Upper lobe of right lung (tissue), 1 donor: ENCODE measurements around the gene NFASC. TPM values are rescaled to one million over a fixed set of nuclear protein-coding genes. Genes with fewer than 3 reads are reported as not detected.

Experiments
- ATAC-seq: fragments of 200-7000 bp; cut with Tn5 transposase; one replicate; pipeline ENCODE4 v1.9.1; 2020; ENCODE audit warnings: mild to moderate bottlenecking, moderate library complexity
- DNase-seq: peaks from one replicate; pipeline ENCODE4 v3.0.0-alpha.2; 2020
- H3K27ac ChIP-seq: fragments of 200-600 bp; one replicate; pipeline ENCODE4 v1.8.0; 2022
- H3K27me3 ChIP-seq: fragments of 200-600 bp; one replicate; pipeline ENCODE4 v1.8.0; 2022; ENCODE audit warnings: mild to moderate bottlenecking
- H3K36me3 ChIP-seq: fragments of 200-600 bp; one replicate; pipeline ENCODE4 v1.8.0; 2022
- H3K4me1 ChIP-seq: fragments of 200-600 bp; one replicate; pipeline ENCODE4 v1.8.0; 2022
- H3K4me3 ChIP-seq: fragments of 200-600 bp; one replicate; pipeline ENCODE4 v1.8.0; 2022; ENCODE audit warnings: mild to moderate bottlenecking
- H3K9me3 ChIP-seq: fragments of 200-600 bp; one replicate; pipeline ENCODE4 v1.8.0; 2022
- intact Hi-C: fragments of 100-400 bp; cut with DNase I; formaldehyde crosslinking; loops from one replicate; pipeline ENCODE4 v1.11.0; 2022
- total RNA-seq: library from RNA; stranded (reverse); fragmentation: NEBNext Ultra II Directional; extraction: Animal tissue kit (Norgen Biotek cat#: 25700); gene quantifications from one replicate; pipeline ENCODE4 v1.2.1, GENCODE V29; 2021
- TF ChIP-seq, protein P1 (sequence below): fragments of 200-600 bp; IDR thresholded peaks from one replicate; pipeline ENCODE4 v1.8.0; 2022; ENCODE audit warnings: antibody characterized with exemption
- donor health status: DM: no; HTN: yes; CAD: no; lungs with severe emphysema.

NFASC gene
- total RNA-seq, 1 donor from 2014 or later, result 24.1 TPM

DNA sequence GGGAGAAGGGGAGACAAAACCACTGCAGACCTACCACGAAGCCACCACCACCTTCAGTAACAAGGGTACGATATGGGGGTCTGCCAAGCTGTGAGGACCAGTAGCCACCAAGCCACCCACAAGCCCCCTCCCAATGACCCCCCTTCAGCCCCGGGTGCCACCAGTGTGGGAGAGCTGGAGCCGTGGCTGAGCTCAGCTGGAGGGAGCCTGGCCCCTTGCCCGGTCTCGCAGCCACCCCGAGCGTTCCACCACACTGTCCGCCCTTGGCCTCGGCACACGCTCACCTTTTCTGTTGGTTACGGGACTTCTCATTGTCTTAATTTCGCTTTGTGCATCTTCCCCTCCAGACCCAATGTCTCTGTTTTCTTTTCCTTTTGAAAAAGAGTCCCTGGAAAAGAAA is 145.9 kb downstream of the NFASC start:
- ATAC-seq (no peak), DNase-seq (no peak)
- Histone ChIP-seq H3K27me3 (no peaks in the 10 kb centered on the region), H3K36me3 (no peaks in the 10 kb centered on the region), H3K9me3 (no peaks in the 10 kb centered on the region), H3K4me1 (peaks cover 4% of the 10 kb centered on the region), H3K4me3 (no peak overlapping the region), H3K27ac (no peak overlapping the region)
- TF ChIP-seq, protein P1, sequence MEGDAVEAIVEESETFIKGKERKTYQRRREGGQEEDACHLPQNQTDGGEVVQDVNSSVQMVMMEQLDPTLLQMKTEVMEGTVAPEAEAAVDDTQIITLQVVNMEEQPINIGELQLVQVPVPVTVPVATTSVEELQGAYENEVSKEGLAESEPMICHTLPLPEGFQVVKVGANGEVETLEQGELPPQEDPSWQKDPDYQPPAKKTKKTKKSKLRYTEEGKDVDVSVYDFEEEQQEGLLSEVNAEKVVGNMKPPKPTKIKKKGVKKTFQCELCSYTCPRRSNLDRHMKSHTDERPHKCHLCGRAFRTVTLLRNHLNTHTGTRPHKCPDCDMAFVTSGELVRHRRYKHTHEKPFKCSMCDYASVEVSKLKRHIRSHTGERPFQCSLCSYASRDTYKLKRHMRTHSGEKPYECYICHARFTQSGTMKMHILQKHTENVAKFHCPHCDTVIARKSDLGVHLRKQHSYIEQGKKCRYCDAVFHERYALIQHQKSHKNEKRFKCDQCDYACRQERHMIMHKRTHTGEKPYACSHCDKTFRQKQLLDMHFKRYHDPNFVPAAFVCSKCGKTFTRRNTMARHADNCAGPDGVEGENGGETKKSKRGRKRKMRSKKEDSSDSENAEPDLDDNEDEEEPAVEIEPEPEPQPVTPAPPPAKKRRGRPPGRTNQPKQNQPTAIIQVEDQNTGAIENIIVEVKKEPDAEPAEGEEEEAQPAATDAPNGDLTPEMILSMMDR, result no peak
- intact Hi-C loops, result no loop called here

- Histone ChIP-seq H3K27me3 (no peaks in the 10 kb centered on the region), H3K4me1 (peaks cover 4% of the 10 kb centered on the region), H3K27ac (no peak overlapping the region), H3K4me3 (no peak overlapping the region), H3K36me3 (no peaks in the 10 kb centered on the region), H3K9me3 (no peaks in the 10 kb centered on the region)
- TF ChIP-seq, protein P1, result no peak
- DNase-seq (no peak), ATAC-seq (no peak)
- intact Hi-C loops, result no loop called here
Measured at GRCh38 chr1:205017001-205017400, 146.3 kb downstream of the NFASC start.

- Histone ChIP-seq H3K27me3 (no peaks in the 10 kb centered on the region), H3K27ac (no peak overlapping the region), H3K4me3 (no peak overlapping the region), H3K36me3 (no peaks in the 10 kb centered on the region), H3K9me3 (no peaks in the 10 kb centered on the region), H3K4me1 (peaks cover 4% of the 10 kb centered on the region)
- ATAC-seq (no peak), DNase-seq (no peak)
- TF ChIP-seq, protein P1, result no peak
- intact Hi-C loops, result no loop called here
Measured at GRCh38 chr1:205017766-205018165, 147.1 kb downstream of the NFASC start.

- Histone ChIP-seq H3K4me3 (no peak overlapping the region), H3K9me3 (no peaks in the 10 kb centered on the region), H3K4me1 (peaks cover 4% of the 10 kb centered on the region), H3K27ac (no peak overlapping the region), H3K36me3 (no peaks in the 10 kb centered on the region), H3K27me3 (no peaks in the 10 kb centered on the region)
- TF ChIP-seq, protein P1, result no peak
- intact Hi-C loops, result no loop called here
- ATAC-seq (no peak), DNase-seq (no peak)
Measured at GRCh38 chr1:205018381-205018780, 147.7 kb downstream of the NFASC start.

DNA sequence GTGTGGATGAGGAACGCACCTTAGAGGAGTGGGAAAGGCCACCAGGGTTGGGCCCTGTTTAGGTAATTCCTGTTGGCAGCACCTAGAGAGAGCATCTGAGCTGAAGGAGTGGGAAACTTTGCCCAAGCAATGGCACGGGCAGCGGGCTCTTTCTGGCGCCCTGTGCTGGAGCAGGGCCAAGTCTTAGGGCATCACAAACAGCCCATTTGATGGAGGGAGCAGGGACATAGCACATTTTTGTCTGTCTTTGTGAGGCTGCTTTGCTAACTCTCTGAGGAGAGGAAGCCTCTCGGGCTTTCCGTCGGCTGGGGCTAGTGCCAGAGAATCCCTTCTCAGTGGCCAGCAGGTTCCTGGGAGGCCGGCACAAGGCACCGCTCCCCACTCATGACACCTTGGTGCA is 149.8 kb downstream of the NFASC start:
- no peak for ATAC-seq
- no peaks in the 10 kb centered on the region for H3K4me1 ChIP-seq
- no peaks in the 10 kb centered on the region for H3K9me3 ChIP-seq
- intact Hi-C loops, result no loop called here
- H3K27ac ChIP-seq, result no peak overlapping the region
- no peaks in the 10 kb centered on the region for H3K27me3 ChIP-seq
- no peak for DNase-seq
- TF ChIP-seq, protein P1, result no peak
- no peaks in the 10 kb centered on the region for H3K36me3 ChIP-seq
- no peak overlapping the region for H3K4me3 ChIP-seq

DNA sequence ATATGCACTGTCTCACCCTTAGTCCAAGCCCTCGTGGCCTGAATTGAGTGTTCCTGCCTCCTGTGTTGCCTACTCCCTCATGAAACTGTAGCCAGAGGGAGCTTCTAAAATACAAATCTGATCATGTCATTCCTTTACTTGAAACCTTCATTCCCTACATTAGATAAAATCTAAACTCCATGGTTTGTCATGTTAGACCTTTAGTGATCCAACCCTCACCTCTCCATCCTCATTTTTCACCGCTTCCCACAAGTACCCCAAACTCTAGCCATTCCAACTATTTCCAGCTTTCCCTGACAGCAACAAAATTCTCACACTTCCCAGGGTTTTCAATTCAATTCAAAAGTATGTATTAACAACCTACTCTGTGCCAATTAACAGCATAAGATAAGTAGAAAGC is 154.0 kb downstream of the NFASC start:
- intact Hi-C loops, result no loop called here
- DNase-seq (no peak), ATAC-seq (no peak)
- no peaks in the 10 kb centered on the region for H3K36me3 ChIP-seq
- no peaks in the 10 kb centered on the region for H3K4me1 ChIP-seq
- no peak overlapping the region for H3K4me3 ChIP-seq
- no peak overlapping the region for H3K27ac ChIP-seq
- peaks cover 4% of the 10 kb centered on the region for H3K27me3 ChIP-seq
- TF ChIP-seq, protein P1, result no peak
- no peaks in the 10 kb centered on the region for H3K9me3 ChIP-seq
